OCI-LY1 (cell line): ENCODE measurements around the gene OLA1.

Experiments used
- EZH2 ChIP-seq: fragments of 200-600 bp; sonication (generic), shearing (Covaris generic); IDR thresholded peaks from 2 replicates; pipeline ENCODE4 v1.8.0; 2017; ENCODE audit warnings: borderline replicate concordance, mixed run types, mild to moderate bottlenecking, antibody characterized with exemption, low read length, moderate library complexity, mixed read lengths
- TF ChIP-seq, protein P1 (sequence below): fragments of 200-600 bp; sonication (generic), shearing (Covaris generic); IDR thresholded peaks from 2 replicates; pipeline ENCODE4 v1.5.1; 2017; ENCODE audit warnings: mild to moderate bottlenecking, antibody characterized with exemption, low read length, moderate library complexity, mixed read lengths

DNA sequence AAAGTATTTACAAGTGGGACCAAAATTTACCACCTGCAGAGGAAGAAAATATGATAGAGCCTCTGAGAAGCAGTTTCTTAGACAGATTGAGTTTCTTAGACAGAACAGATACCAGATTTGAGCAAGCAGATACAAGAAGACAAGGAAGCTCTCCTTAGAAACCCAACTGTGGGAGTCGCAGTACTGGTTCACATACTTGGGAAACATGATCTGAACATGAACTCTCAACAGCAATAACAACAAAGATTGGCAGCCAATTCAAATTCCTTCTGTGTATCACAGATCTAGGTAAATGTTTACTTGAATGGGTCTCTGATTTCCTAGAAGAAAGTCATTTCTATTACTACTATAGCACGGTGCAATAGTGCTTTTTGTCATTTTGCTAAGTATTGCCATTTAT is 82.1 kb downstream of the OLA1 start:
- TF ChIP-seq, protein P1, sequence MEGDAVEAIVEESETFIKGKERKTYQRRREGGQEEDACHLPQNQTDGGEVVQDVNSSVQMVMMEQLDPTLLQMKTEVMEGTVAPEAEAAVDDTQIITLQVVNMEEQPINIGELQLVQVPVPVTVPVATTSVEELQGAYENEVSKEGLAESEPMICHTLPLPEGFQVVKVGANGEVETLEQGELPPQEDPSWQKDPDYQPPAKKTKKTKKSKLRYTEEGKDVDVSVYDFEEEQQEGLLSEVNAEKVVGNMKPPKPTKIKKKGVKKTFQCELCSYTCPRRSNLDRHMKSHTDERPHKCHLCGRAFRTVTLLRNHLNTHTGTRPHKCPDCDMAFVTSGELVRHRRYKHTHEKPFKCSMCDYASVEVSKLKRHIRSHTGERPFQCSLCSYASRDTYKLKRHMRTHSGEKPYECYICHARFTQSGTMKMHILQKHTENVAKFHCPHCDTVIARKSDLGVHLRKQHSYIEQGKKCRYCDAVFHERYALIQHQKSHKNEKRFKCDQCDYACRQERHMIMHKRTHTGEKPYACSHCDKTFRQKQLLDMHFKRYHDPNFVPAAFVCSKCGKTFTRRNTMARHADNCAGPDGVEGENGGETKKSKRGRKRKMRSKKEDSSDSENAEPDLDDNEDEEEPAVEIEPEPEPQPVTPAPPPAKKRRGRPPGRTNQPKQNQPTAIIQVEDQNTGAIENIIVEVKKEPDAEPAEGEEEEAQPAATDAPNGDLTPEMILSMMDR: no peak
- TF ChIP-seq EZH2: no peak
